Body of pancreas (tissue), 4 donors: ENCODE results near the gene SCN4A.

Experiments
- POLR2A ChIP-seq, 3 donors: fragments of 450-650 bp; IDR thresholded peaks; one replicate each; pipeline ENCODE4 v1.6.1; 2016; ENCODE audit warnings: antibody characterized with exemption in 3 of 3, mild to moderate bottlenecking in 2 of 3
- TF ChIP-seq, protein P1 (sequence below), 7 experiments: fragments of 450-650 bp in 4 of 7; fragments of 200-600 bp in 3 of 7; sonication (generic) in 3 of 7; IDR thresholded peaks; one replicate each; pipeline ENCODE4 v1.5.1; 2016 to 2019; ENCODE audit warnings: antibody characterized with exemption in 7 of 7

DNA sequence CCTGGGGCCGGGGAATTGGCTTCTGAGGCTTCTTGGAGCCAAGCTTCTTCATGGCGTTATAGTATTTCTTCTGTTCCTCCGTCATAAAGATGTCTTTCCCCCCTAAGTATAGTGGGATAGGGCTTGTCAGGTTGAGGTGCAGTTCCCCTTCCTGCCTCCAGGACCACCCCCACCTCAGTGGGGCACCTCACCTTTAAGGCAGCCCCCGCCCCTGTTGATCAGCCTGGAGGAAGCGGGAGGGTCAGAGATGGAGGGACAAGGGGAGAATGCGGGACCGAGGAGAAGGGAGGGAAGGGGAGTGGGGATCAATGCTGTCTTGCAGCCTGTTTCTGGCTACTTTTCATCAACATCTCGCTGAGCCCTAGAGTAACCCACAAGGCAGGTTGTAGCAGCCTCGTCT, 29.0 kb downstream of the SCN4A start:
- TF ChIP-seq, protein P1, sequence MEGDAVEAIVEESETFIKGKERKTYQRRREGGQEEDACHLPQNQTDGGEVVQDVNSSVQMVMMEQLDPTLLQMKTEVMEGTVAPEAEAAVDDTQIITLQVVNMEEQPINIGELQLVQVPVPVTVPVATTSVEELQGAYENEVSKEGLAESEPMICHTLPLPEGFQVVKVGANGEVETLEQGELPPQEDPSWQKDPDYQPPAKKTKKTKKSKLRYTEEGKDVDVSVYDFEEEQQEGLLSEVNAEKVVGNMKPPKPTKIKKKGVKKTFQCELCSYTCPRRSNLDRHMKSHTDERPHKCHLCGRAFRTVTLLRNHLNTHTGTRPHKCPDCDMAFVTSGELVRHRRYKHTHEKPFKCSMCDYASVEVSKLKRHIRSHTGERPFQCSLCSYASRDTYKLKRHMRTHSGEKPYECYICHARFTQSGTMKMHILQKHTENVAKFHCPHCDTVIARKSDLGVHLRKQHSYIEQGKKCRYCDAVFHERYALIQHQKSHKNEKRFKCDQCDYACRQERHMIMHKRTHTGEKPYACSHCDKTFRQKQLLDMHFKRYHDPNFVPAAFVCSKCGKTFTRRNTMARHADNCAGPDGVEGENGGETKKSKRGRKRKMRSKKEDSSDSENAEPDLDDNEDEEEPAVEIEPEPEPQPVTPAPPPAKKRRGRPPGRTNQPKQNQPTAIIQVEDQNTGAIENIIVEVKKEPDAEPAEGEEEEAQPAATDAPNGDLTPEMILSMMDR (IDR thresholded peaks at IDR 0.05) = no peak
- no peak for TF ChIP-seq POLR2A (IDR thresholded peaks at IDR 0.05)
